HUES6 (cell line): ENCODE measurements around the gene FOXP3.

ENCODE experiments used
- H3K27ac ChIP-seq: 2 replicates; pipeline ENCODE4 v1.7.0; 2013; ENCODE audit warnings: low read depth, mild to moderate bottlenecking, low read length, inconsistent platforms
- H3K27me3 ChIP-seq: 2 replicates; pipeline ENCODE4 v1.6.1; 2013; ENCODE audit warnings: low read length; ENCODE audit not compliant: control insufficient read depth, insufficient read depth
- H3K36me3 ChIP-seq: 2 replicates; pipeline ENCODE4 v1.6.1; 2013; ENCODE audit warnings: low read length; ENCODE audit not compliant: control insufficient read depth, insufficient read depth
- H3K4me1 ChIP-seq: 2 replicates; pipeline ENCODE4 v1.6.1; 2013; ENCODE audit warnings: low read length; ENCODE audit not compliant: control insufficient read depth, insufficient read depth
- H3K4me3 ChIP-seq: 2 replicates; pipeline ENCODE4 v1.5.1; 2013; ENCODE audit warnings: low read depth, low read length
- H3K9ac ChIP-seq: one replicate; pipeline ENCODE4 v1.6.1; 2013; ENCODE audit warnings: mild to moderate bottlenecking, low read length
- H3K9me3 ChIP-seq: 2 replicates; pipeline ENCODE4 v1.6.1; 2013; ENCODE audit warnings: low read depth, low read length; ENCODE audit not compliant: control insufficient read depth, insufficient read depth

Gene FOXP3

DNA sequence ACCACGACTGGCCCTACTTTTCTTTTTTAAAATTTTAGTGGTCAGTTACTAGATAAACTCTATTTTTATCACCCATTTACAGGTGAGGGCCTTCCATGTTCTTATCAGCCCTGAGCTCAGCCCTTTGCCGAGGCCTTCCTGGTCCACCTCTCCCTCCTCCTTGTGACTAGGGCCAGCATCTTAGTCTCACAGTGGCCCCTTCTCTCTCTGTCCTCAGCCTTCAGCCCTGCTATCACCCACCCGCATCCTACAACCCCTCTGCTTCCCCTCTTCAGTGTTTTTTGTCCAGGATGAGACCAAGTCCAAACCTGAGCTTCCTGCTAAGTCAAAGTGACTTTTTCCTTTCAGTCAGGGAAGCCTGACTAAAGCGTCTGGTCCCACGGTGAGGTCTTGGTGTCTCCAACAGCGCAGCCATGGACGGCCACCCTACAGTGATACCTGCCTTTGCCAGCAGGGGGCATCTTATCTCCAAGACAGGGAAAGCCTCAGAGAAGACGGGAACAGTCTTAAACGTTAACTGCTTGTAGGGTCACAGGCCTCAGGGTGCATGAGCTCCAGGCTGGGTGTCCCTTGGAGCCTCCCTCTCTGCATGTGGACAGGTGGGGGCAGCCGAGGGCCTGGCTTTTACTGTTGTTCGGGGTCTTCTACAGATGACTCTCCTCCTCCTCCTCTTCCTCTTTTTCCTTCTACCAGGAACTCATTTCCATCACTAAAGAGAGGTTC, 27.3 kb upstream of the FOXP3 start:
- Histone ChIP-seq H3K4me1 (0 out of 2 replicates have a peak, but pooled peaks cover 3% of the 10 kb centered on the region), H3K9me3 (peaks cover 16% of the 10 kb centered on the region; the same call in 1 of the 2 replicates), H3K27me3 (no peaks in the 10 kb centered on the region), H3K36me3 (no peaks in the 10 kb centered on the region), H3K9ac (no peak overlapping the region), H3K27ac (no peak overlapping the region), H3K4me3 (no peak overlapping the region)

DNA sequence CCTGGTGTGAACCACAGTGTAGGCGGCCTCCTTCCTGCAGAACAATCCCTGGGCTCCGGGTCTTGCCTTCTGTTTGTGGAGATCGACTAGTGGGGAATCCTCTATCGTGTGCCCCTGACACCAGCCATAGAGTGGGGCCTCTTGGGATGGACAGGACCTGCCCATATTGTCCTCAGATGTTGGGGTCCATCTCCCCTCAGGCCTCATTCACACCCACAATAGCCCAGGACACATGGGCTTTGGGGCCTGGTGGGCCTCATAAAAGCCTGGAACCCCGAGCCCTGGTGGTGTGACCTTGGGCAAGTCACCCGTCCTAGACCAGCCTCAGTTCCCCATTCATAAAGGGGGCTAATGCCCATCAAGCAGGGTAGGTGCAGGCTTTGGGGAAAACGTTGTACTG, 25.7 kb upstream of the FOXP3 start:
- H3K4me3 ChIP-seq, result no peak overlapping the region
- H3K9ac ChIP-seq, result no peak overlapping the region
- no peaks in the 10 kb centered on the region for H3K36me3 ChIP-seq
- 0 out of 2 replicates have a peak, but pooled peaks cover 3% of the 10 kb centered on the region for H3K4me1 ChIP-seq
- no peak overlapping the region for H3K27ac ChIP-seq
- H3K9me3 ChIP-seq, result peaks cover 16% of the 10 kb centered on the region; the same call in 1 of the 2 replicates
- no peaks in the 10 kb centered on the region for H3K27me3 ChIP-seq

DNA sequence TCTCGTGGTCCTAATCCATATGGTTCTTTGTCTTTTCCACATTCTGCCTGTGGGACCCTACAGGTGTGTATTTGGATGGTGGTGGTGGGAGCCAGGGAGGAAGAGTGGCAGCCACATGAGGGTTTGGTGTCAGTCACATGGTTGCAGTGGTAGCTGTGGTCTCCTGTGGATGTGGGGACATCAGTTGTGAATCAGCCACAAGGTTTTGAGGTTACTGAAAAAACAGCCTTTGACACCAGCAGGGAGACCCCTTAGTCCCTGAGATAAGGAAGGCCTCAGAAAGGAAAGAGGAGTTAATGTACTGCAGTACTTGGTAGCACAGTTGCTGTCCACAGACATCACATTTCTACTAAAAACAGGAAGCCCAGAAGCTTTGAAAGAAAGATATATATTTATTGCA, 23.2 kb upstream of the FOXP3 start:
- Histone ChIP-seq H3K9ac (no peak overlapping the region), H3K9me3 (peaks cover 12% of the 10 kb centered on the region; the same call in 1 of the 2 replicates), H3K27ac (no peak overlapping the region)

DNA sequence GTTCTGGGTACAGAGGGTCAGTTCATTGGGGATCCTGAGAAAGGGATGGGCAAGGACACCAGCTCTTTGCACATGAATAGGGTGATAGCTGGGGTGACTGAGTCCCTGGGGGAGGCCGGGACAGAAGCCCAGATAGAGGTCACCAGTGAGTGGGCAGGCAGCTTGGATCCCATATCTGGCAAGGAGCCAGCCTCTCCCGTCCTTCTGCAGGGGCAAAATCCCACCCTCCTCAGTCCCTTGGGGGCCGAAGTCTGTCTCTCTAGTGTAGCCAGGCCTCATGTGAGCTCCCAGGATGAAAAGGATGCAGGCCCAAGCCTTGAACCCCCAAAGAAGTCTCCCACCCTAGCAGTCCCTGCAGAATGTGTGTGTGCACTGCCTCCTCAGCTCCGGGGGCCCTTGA, 22.1 kb upstream of the FOXP3 start:
- H3K27ac ChIP-seq, result no peak overlapping the region
- no peak overlapping the region for H3K4me3 ChIP-seq
- H3K9ac ChIP-seq, result no peak overlapping the region
- H3K27me3 ChIP-seq, result no peaks in the 10 kb centered on the region
- H3K36me3 ChIP-seq, result no peaks in the 10 kb centered on the region
- H3K4me1 ChIP-seq, result no peaks in the 10 kb centered on the region; the same call in 1 of the 2 replicates
- peaks cover 11% of the 10 kb centered on the region; the same call in 1 of the 2 replicates for H3K9me3 ChIP-seq

More for the DNA sequence above, 23.2 kb upstream of the FOXP3 start:
- Histone ChIP-seq H3K4me3 (no peak overlapping the region), H3K27me3 (no peaks in the 10 kb centered on the region), H3K36me3 (no peaks in the 10 kb centered on the region), H3K4me1 (0 out of 2 replicates have a peak, but pooled peaks cover 3% of the 10 kb centered on the region)

DNA sequence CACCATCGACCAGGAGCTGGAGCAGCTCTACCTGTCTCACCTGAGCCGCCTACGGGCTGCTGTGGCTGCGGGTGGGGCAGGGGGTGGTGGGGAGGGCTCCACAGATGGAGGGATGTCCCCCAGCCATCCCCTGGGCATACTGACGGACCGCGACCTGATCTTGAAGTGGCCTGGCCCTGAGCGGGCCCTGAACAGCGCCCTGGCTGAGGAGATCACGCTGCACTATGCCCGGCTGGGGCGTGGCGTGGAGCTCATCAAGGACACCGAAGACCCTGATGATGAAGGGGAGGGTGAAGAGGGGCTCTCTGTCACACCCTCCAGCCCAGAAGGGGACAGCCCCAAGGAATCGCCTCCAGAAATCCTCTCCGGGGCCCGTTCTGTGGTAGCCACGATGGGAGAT, 21.6 kb upstream of the FOXP3 start:
- Histone ChIP-seq H3K9me3 (peaks cover 11% of the 10 kb centered on the region; the same call in 1 of the 2 replicates), H3K4me3 (no peak overlapping the region), H3K27me3 (no peaks in the 10 kb centered on the region), H3K27ac (no peak overlapping the region), H3K9ac (no peak overlapping the region), H3K36me3 (no peaks in the 10 kb centered on the region), H3K4me1 (no peaks in the 10 kb centered on the region; the same call in 1 of the 2 replicates)

DNA sequence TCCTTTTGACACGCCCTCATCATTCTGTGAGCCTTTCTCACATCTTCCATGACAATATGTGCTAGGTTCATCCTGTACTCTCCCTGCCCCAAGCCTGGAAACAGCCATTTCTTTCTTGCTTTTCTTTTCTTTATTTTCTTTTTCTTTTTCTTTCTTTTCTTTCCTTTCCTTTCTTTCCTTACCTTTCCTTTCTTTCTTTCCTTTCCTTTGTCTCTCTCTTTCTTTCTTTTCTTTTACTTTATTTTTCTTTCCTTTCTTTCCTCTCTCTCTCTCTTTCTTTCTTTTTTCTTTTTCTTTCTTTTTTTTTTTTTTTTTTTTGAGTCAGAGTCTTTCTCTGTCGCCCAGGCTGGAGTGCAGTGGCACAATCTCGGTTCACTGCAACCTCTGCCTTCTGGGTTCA, 19.7 kb upstream of the FOXP3 start:
- no peak overlapping the region for H3K9ac ChIP-seq
- H3K27me3 ChIP-seq, result no peaks in the 10 kb centered on the region
- H3K4me1 ChIP-seq, result no peaks in the 10 kb centered on the region; the same call in 1 of the 2 replicates
- peaks cover 4% of the 10 kb centered on the region; the same call in 1 of the 2 replicates for H3K9me3 ChIP-seq
- no peak overlapping the region for H3K27ac ChIP-seq
- H3K4me3 ChIP-seq, result no peak overlapping the region
- no peaks in the 10 kb centered on the region for H3K36me3 ChIP-seq

DNA sequence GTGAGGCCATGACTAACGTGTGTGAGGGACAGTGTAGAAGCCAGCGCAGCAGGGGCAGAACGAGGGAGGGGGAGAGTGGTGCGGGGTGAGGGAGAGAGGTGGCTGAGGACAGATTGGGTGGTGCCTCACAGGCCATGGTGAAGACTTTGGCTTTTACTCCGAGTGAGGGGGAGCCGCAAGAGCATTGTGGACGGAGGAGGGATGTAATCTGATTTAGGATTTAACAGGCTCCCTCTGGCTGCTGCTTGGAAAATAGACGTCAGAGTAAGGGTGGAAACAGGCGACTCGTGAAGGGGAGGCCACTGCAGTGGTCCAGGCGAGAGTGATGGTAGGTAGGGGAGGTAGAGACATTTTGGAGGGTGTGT, 18.1 kb upstream of the FOXP3 start:
- no peak overlapping the region for H3K27ac ChIP-seq
- H3K9ac ChIP-seq, result no peak overlapping the region
- peaks cover 8% of the 10 kb centered on the region; the same call in 1 of the 2 replicates for H3K9me3 ChIP-seq
- H3K4me3 ChIP-seq, result no peak overlapping the region
- no peaks in the 10 kb centered on the region for H3K27me3 ChIP-seq
- H3K4me1 ChIP-seq, result no peaks in the 10 kb centered on the region; the same call in 1 of the 2 replicates
- H3K36me3 ChIP-seq, result no peaks in the 10 kb centered on the region

DNA sequence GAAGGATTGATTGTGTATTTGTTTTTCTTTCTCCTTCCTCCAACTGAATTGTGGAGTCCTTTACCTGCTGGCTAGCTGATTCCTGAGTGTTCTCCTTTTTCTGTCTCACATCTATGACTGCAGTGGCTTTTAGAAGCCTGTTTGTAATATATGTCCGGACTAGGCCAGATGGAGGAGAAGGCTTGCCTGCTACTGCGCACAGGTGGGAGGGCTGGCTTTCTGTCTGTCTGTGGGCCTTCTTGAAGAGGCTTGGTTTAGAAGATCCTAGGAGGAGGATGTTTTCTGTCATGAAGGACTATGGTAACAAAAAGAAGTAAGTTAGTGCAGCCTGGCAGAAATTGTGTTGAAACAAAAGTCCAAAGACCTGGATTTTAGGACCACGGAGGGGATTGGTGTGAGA, 13.6 kb upstream of the FOXP3 start:
- no peaks in the 10 kb centered on the region; the same call in 1 of the 2 replicates for H3K4me1 ChIP-seq
- H3K4me3 ChIP-seq, result no peak overlapping the region
- H3K36me3 ChIP-seq, result no peaks in the 10 kb centered on the region
- H3K9me3 ChIP-seq, result peaks cover 9% of the 10 kb centered on the region; the same call in 1 of the 2 replicates
- H3K27ac ChIP-seq, result no peak overlapping the region
- no peaks in the 10 kb centered on the region for H3K27me3 ChIP-seq
- H3K9ac ChIP-seq, result no peak overlapping the region

DNA sequence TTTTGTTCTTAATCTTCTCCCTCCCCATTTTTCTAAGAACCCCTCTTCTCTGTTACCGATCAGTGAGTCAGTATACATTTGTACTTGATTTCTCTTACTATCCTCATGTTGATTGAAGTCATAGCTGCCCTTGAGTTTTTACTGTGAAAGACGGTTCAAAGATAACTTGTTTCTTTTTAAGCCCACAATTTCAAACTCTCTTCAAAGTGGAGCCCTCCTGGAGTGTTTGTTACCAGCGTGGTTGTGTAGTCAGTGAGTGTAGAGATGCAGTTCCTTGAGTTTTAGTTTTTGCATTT, 13.0 kb upstream of the FOXP3 start:
- no peak overlapping the region for H3K27ac ChIP-seq
- H3K4me3 ChIP-seq, result no peak overlapping the region
- no peaks in the 10 kb centered on the region; the same call in 1 of the 2 replicates for H3K4me1 ChIP-seq
- H3K9ac ChIP-seq, result no peak overlapping the region
- H3K36me3 ChIP-seq, result no peaks in the 10 kb centered on the region
- H3K27me3 ChIP-seq, result no peaks in the 10 kb centered on the region
- H3K9me3 ChIP-seq, result peaks cover 11% of the 10 kb centered on the region; the same call in 1 of the 2 replicates

DNA sequence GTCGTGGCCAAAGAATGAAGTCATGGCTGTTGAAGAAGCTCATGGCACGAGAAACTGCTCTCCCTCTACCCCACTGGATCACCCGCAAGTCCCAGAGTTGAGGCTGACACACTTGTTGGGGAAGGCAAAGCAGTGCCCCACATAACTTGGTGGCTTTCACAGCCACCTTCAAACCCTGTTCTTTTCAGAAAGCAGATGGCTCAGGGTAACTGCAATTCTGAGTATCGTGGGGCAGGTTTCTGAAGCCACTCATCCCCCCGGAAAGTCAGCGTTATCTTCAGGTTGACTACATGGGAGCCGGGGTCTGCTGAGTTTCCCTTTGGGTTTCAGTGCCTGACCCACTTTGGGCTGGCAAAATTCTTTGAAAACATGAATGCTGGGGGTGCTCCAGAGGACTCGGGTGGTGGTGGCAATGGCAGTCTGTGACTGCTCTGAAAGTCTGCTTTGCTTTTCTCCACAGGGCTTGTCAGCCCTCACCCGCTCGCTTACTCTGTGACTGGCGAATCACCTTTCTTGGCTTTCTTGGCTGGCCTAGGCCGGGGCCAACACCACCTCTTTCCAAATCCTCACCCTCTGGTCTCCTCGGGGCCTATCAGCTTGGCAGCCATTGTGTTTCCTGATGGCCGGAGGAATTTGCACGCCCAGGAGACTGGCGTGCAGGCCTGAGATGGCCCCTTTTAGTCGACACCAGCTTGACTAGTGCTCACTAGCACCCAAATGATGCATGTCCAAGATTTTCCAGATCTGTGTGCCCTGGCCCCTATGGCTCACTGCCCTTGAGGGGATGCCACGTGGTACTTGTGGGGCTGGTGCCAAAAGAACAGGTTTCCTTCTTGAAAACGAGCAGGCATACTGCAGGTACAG, 12.4 kb upstream of the FOXP3 start:
- Histone ChIP-seq H3K9ac (no peak overlapping the region), H3K9me3 (peaks cover 11% of the 10 kb centered on the region; the same call in 1 of the 2 replicates)

DNA sequence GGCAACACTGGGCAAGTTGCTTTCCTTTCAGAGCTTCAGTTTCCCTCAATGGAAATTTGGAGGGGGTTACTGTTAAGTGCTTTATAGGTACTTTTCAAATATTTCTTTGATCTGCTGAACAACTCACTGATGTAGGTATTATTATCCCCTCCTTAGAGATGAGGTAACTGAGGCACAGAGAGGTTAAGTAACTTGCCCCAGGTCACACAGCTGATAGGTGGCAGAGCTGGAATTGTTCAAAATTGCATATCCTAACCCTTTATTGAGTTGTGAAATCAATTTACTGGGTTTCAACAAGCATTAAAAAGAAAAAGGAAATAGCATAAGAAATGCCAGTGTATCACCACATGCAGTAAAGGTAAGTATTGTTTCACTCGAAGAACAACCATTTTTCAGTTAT, 11.7 kb upstream of the FOXP3 start:
- H3K27me3 ChIP-seq, result no peaks in the 10 kb centered on the region
- no peaks in the 10 kb centered on the region for H3K4me1 ChIP-seq
- no peak overlapping the region for H3K4me3 ChIP-seq
- no peaks in the 10 kb centered on the region for H3K36me3 ChIP-seq
- no peak overlapping the region for H3K9ac ChIP-seq
- no peak overlapping the region for H3K27ac ChIP-seq
- H3K9me3 ChIP-seq, result peaks cover 11% of the 10 kb centered on the region; the same call in 1 of the 2 replicates

More for the DNA sequence above, 12.4 kb upstream of the FOXP3 start:
- Histone ChIP-seq H3K4me1 (no peaks in the 10 kb centered on the region; the same call in 1 of the 2 replicates), H3K27ac (no peak overlapping the region), H3K36me3 (no peaks in the 10 kb centered on the region), H3K4me3 (no peak overlapping the region), H3K27me3 (no peaks in the 10 kb centered on the region)
